ENCODE data around the gene VWA2.

VWA2 gene

DNA sequence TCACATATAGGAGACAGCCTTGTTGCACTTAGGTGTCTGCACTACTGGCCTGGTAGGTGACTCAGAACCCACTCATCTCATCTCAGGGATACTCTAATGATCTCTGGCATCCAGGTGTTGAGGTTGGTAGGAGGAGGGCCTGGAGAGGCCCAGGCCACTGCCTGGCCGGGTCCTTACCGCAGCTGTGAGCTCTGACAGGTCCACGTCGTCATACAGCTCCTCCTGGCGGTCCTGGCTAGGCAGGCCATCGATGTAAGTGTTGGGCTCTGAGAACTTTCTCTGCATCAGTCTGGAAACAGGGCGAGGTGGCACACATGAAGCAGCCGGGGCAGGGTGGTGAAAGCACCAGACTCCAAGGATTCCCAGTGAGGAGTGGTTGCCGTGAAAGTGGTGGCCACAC, 62.1 kb downstream of the VWA2 start:
- no peak for DNase-seq

DNA sequence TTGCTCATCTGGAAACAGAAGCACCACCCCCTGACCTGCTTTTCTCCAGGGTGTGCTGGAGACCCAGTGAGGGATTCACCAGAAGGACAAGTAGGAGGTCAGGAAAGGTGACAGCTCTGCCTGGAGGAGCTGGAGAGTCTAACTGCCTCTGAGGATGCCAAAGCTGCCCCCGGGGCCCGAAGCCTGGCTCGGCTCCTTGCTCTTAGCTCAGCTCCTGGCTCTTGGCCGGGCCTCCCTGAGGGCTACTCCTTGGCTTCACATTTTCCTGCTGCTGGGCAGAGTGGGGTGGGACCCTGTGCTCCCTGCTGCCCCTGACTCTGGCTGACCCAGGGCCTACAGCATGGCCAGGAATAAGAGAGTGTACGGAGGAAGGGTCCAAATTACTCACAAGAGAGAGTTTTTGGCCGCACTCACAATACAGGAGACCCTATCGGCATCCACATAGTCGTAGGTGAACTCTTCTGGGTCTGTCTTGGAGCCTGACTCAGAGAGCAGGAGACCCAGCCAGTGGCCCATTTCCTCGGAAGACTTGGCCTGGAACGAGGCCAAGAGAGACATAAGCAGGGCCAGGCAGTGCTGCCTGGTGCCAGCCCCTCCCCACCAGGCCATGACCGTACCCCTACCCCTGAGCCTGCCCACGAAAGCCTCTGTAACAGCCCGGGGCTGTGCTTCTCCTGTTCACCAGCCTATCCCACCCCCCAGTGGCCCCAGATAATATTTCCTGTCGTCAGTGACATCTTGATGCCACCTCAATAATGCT, 63.1 kb downstream of the VWA2 start:
- DNase-seq = no peak

DNA sequence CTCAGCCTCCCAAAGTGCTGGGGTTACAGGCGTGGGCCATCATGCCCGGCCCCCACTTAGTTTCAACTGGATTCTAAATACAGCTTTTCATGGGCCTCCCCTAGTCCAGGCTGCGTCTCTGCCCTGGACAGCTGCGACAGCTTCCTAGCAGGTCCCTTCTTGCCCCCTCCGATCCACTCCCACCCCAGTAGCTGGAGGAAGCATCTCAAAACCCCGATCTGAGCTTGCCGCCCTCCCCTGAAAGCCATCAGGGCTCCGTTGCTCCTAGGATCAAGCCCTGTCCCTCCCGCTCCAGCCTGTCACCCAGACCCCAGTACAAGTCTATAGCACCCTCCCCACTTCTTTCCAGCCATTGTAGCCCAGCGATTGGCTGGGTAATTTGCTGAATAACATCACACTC, 64.5 kb downstream of the VWA2 start:
- DNase-seq = no peak

DNA sequence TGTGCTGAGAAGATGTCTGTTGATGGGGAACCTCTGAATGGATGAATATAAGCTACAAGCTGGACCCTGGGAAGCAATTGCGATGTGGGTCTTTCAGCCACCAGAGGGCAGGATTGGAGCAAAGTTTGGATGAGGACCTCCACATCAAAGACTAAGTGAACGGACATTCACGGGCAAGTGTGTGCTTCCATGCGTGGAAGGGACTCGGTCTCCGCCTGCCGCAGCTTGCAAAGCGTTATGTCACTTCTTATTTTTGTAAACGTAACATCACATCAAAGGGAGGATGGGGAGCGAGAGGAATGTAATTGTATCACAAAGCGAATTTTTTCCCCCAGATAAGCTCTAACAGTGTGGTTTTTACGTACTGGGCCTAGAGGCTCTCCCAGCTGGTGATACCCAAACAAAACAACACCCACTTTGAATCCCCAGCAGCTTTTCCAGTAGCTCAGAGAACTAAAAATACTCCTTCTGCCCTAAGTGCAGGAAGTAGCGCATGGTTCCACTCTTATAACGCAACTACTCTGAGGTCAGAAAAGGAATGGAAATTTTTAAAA, 65.0 kb downstream of the VWA2 start:
- DNase-seq = no peak

DNA sequence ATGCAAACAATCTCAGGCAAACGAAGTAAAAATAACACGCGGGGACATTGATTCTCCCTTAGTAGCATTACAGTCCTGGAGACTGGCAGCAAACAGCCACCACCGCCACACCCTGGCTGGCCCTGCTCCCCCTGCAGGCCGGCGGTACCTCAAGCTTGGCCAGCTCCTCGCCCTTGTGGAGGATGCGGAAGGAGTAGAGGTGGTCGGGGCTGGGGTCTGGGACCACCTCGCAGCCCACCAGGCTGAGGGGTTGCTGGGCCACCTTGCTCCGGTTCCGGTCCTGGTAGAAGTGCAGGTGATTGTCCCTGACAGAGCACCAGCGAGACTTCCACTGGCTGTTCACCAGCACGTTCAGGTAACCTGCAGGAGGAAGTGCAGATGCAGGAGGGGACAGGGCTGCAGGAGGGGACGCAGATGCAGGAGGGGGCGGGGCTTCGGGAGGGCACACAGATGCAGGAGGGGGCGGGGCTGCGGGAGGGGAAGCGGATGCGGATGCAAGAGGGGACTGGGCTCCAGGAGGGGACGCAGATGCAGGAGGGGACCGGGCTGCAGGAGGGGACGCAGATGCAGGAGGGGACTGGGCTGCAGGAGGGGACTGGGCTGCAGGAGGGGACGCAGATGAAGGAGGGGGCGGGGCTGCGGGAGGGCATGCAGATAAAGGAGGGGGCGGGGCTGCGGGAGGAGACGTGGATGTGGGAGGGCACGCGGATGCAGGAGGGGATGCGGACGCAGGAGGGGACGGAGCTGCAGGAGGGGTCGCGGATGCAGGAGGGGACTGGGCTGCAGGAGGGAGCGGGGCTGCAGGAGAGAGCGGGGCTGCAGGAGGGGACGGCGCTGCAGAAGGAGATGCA, 65.7 kb downstream of the VWA2 start:
- no peak for DNase-seq

DNA sequence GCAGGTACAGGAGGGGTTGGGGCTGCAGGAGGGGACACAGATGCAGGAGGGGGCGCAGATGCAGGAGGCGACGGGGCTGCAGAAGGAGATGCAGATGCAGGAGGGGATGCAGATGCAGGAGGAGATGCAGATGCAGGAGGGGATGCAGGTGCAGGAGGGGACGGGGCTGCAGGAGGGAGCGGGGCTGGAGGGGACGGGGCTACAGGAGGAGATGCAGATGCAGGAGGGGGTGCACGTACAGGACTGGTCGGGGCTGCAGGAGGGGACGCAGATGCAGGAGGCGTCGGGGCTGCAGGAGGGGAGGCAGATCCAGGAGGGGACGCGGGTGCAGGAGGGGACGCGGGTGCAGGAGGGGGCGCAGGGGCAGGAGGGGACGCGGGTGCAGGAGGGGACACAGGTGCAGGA, 66.5 kb downstream of the VWA2 start:
- DNase-seq = no peak

DNA sequence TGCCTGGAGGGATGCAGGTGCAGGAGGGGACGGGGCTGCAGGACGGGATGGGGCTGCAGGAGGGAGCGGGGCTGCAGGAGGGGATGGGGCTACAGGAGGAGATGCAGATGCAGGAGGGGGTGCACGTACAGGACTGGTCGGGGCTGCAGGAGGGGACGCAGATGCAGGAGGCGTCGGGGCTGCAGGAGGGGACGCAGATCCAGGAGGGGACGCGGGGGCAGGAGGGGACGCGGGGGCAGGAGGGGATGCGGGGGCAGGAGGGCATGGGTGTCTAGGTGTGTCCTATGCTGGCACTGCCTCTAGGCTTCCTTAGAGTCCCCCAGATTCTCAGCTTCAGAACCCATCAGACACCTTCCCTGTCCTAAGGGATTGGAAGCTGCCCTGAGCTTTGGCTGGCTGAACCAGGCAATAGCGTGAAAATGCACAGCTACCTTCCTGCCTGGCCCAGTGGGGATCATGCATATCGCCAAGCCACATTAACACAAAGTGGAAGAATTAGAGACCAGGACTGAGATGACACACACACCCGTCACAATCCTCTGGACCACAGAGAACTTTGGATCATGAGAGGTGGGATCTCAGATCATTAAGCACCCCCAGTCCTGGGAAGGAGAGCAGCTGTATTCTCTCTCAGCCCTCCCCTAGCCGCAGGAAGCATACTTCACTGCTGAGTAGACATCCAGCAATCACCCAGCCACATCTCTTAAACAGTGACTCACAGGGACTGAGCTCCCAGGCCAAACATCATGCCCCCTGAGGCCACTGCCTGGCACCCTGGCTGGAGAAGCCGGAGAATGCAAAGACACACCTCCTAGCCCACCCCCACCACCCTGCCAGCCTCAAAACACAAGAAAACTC, 67.3 kb downstream of the VWA2 start:
- DNase-seq = no peak

DNA sequence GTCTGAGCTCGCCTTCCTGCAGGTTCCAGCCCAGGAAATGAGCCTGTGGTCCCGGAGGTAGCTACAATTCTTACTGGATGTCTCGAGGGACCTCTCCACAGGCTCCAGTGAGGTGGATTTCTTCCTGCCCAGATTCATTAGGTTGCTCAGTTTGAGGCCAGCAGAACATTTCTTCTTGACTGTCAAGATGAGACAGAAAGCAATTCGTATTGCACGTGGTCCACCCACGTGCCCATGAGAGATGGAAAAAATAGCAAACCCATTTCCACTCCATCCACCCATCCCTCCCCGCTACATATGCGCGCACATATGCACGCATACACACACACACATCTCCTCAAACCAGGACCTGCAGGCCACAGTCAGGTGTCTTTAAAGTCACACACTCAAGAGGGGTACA, 68.7 kb downstream of the VWA2 start:
- no peak for DNase-seq

DNA sequence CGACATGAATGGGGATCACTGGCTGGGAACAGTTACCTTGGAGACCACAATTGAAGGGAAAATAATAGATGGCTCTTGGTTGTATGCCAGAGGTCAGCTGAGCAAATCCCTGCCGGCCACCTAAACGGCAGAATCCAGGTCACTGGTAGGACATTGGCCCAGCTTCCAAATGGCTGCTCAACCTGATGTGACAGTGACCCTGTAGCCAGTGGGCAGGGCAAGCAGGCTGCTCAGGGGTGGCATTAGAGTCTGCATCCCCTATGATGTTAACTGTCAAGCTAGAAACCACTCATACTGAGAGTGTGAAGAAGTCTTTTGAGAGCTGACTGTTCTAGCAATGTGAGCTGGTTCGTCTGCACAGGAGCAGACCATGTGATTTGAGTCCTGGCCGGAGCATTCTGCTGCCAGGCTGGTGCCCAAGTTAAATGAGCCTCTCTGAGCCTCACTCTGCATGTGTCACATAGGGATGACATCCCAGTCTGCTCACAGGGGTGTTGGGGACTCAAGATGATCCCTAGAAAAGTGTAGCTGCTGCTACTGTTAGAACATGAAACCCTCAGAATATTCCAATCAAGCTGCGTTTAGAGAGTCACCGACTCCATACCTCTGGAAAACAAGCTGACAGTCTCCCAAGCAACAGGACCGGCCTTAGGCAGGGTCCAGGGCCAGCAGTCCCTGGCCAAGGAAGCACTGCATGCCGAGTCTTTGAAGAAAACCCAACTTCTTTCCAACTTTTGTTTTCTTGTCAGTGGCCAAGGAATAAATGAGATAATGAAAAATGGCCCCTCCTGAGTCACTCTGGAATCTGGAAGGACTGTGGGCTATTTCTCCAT, 69.7 kb downstream of the VWA2 start:
- no peak for DNase-seq

DNA sequence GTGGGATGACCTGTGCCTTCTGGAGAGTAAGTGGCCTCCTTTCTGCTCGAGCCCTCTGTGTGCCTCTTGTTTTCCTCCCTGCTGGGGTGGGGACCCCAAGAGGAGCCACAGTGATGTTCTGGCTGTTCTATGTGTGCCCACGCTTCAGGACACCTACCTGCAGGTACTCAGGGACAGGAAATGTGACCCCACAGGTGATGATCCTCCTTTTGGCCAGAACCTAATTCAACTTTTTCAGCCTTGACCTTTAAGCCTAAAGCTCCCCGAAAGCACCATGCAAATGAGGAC, 70.3 kb downstream of the VWA2 start:
- no peak for DNase-seq

DNA sequence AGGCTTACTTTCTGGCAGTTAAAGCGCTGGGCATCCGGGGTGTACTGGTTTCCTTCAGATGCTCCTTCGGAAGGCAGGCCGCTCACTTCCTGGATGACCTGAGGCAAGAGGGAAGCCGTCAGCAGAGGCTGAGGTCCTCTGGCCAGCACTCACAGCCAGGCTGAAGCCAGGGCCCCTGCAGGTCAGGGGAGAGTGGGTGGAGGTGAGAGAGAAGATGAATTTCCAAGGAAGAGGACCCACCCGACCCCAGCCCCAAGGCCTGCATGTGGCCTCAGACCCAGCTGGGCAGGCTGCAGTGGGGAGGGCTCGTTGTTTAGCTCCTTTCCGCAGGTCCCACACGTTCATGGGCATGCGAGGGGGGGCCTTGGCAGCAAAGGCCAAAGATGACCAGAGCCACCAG, 71.3 kb downstream of the VWA2 start:
- DNase-seq = no peak

DNA sequence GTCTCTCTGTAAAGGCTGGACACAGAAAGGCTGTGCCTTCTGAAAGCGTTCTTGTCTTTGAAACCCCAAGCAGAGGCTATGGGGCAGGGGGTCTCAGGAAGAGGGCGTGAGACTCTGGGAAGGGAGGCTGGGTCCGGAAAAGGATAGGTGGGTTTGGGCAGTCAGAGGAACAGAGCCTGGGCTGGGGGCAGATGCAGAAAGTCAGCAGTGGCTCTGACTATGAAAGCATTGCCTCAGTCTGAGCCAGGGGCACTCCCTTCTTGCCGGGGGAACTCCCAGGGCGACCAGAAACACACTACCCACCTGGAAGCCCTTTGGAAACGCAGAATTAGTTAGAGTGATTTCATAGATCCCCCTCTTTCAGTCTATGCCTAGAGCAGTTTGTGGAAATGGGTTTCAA, 72.0 kb downstream of the VWA2 start:
- no peak for DNase-seq

DNA sequence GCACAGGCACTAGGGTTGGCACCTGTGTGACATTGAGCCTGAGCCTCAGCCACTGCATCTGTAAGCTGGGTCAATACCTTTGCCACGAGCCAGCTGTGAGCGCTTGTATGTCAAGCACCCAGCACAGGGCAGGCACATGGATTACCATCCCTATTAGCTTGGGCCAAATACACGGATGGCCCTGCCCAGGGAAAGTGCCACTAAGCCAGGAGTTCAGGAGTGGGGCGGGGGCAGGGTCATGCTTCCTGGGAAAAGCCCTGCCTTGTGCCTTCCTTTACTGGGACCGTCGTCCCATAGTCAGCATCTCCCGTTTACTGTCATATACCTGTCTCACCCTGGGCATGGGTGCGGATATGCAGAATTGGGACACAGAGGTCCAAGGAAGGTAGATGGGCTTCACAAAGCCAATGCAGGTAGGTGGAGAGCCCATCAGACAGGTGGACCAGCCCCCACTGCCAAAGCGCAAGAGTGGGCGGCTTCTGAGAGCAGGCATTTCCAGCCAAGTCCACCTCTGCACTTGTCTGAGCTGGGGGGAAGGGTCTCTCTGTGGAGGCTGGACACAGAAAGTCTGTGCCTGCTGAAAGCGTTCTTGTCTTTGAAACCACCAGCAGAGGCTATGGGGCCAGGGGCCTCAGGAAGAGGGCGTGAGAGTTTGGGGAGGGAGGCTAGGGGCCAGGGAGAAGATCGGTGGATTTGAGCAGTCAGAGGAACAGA, 72.6 kb downstream of the VWA2 start:
- DNase-seq = no peak

DNA sequence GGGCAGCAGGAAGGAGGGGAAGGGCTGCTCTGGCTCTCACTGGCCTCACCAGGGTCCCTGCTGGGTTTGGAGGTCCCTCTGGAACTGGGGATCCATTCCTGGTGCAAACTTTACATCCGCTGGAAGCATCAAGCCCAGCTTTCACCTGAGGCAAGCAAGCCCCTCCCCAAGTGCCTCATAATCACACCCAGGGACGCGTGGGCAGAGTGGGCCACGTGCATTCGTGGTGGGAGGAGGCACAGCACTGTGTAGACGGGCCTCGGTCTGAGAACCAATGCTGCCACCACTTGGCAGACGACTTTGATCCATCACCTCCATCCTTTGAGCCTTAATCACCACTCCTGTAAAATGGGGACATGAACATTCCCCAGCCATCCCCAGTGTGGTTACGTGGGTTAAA, 74.1 kb downstream of the VWA2 start:
- DNase-seq = no peak

DNA sequence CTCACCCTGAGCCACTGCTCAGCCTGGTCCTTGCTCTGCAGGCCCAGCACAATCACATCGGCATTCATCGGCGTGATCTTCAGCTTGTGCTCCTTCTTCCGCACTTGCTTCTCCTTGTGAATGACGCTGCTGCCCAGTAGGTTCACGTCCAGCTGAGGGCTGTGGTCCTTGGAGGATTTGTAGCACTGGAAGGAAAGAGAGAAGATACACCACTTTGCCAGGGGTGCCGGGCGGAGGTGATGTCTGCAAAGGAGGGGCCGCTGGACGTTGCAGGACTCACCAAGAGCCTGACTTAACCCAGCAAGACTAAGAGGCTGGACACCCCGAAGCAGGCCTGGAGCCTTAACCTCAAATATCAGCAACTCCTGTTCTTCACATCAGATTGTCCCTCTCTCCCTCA, 74.8 kb downstream of the VWA2 start:
- DNase-seq = no peak

DNA sequence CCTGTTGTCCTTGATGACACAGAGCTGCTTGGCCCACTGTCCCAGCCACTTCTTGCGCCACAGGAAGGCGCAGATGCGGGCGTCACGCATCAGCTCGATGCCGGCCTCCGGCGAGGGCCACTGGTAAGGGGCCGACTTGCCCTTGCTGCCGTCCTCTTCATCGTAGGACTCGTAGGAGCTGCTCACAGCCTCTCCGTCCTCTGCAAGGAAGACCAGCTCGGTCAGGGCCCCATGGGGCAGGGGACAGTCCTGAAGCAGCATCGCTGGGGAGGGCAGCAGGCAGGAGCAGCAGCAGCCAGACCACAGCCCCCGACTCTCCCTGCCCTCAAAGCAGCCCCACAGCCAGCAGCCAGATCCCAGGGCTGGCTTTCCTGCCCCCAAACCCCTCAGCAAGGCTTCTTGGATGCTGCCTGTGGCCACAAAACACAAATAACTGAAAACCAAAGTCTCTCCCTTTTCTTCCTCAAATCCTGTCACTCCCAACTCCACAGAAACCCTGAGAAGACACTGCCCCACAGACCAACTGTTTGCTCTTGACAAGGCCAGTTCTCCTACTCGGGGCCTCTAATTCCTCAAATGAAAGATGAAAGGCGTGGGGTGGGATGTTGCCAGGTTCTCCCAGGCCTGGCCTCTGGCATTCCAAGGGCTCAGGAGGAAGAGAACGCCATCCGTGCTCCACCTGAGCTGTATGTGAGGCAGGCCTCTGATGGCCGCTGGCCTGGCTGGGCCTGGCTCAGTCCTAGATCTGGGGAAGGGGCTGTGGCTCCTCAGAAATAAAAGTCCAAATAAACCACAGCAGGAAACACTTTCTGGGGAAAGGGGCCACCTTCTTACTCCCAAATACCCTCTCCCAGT, 76.7 kb downstream of the VWA2 start:
- no peak for DNase-seq

DNA sequence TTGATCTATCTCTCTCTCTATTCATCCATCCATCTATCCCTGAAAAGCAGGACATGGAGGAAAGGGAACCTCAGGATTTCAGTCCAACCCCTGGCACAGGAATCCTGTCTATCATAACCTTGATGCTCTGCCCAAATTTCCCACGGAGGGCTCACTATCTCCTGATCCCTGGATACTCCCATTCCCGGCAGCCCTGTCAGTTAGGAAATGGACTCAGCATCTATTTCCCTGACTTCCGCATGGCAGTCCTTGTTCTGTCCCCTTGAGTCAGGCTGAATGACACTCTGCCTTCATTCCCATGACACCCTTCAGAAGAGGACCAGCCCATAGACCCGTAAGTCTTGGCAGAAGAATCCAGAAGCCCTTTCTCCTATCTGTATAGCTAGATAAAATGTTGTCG, 77.7 kb downstream of the VWA2 start:
- DNase-seq = no peak

DNA sequence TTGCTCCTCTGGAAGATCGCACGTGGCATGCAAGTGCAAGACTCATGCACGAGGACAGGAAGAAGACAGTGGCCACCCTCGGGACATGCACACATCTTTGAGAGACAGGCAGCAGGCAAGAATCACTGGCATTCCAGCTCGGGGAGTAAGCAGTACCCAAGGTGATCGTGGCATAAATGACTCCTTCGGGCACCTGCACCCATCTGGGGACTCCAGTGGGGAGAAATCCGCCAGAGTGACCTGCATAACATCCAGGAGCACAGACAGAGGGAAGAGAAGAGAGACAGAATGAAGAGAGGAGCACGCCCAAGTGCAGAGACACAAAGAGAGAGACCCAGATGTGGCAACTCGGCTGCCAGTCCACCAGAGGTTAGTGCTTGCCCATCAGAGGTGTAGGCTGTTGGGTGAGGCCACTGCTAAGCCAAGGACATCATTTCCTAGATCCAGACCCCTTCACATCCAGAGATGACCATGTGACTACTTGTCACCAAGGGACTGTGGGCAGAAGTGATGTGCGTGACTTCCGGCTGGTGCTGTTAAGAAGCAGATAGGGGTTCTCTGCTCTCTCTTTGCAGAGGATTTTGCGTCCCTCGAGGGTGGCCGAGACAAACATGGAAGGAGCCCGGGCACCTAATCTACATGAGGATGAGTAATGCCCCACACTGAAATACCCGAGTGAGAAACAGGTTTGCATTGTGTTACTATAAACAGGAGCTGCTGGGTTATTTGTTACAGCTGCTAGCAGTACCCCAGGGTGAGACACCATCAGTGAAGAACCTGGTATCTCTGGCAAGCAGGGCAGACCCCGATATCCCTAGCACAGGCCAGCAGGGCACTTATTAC, 80.6 kb downstream of the VWA2 start:
- no peak for DNase-seq

DNA sequence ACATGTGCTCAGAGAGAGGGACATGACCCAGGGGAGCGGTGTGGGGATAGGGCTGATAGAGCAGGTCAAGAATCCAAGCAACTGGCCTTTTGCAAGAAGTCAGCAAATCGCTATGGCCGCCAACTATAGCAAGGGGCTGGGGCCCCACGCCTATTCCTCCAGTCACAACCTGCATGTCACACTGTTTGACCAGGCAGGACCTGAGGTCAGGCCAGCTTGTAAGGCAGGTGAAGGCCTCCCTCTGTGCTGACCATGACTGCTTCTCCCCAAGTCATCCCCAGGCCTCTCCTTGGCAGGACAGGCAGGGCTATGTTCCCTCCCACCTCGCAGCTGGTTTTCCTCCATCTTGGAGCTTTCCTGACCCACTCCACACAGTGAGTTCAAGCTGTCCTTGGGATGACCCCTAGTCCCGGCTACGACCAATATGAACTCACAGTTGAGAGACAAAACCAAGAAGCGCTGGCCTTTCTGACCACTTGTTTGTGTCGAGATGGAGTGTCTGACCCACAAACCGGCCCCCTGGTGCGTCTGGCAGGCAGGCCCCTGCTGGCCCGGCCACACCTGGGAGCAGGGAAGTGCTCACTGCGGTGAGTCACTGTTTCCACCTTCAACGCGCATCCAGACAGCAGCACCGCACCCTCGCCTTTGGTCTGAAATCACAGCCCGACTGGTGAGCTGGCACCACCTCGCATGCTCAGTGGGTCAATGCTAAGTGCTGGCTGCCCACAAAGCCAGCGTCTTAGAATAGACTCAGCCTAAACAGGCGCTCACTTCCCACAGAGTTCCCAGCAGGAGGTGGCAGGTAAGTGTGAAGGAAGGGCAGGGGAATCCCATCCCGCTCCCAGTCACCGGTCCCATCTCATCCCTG, 81.4 kb downstream of the VWA2 start:
- no peak for DNase-seq
